Psoas muscle (tissue), 8 donors: ENCODE data around the gene KRTAP5-7. TPM values are rescaled to one million over a fixed set of nuclear protein-coding genes. Genes with fewer than 3 reads are reported as not detected.
"Not testable (repeated sequence)": the region's sequence is repeated elsewhere in the genome, so short reads cannot be mapped to it uniquely, and the experiment has no call there.

Experiments used
- ATAC-seq, 4 donors: fragments of 200-7000 bp; cut with Tn5 transposase; one replicate each; pipeline ENCODE4 v1.9.1; 2020; ENCODE audit warnings: moderate library complexity in 3 of 4, mild to moderate bottlenecking in 2 of 4
- DNase-seq, 2 donors: peaks; one replicate each; pipeline ENCODE4 v3.0.0-alpha.2; 2020
- H3K27ac ChIP-seq: fragments of 200-600 bp; one replicate; pipeline ENCODE4 v1.8.0; 2022
- H3K27me3 ChIP-seq, 3 donors: fragments of 200-600 bp in 1 of 3; one replicate each; pipeline versions ENCODE4 v1.6.1 to v1.8.0; 2013 to 2022; ENCODE audit warnings: low read length in 2 of 3, mild to moderate bottlenecking in 2 of 3, moderate library complexity in 1 of 3; ENCODE audit not compliant: insufficient read depth in 3 of 3
- H3K36me3 ChIP-seq, 2 donors: fragments of 200-600 bp in 1 of 2; one replicate each; pipeline versions ENCODE4 v1.6.1 to v1.8.0; 2013 to 2022; ENCODE audit warnings: low read depth in 1 of 2, mild to moderate bottlenecking in 1 of 2, moderate library complexity in 1 of 2; ENCODE audit not compliant: insufficient read depth in 1 of 2
- H3K4me1 ChIP-seq: fragments of 200-600 bp; one replicate; pipeline ENCODE4 v1.8.0; 2022
- H3K4me3 ChIP-seq: fragments of 200-600 bp; one replicate; pipeline ENCODE4 v1.8.0; 2022; ENCODE audit warnings: mild to moderate bottlenecking
- H3K9me3 ChIP-seq: fragments of 200-600 bp; one replicate; pipeline ENCODE4 v1.8.0; 2022
- CTCF ChIP-seq: fragments of 200-600 bp; IDR thresholded peaks from one replicate; pipeline ENCODE4 v1.8.0; 2022; ENCODE audit warnings: antibody characterized with exemption
- WGBS, 3 donors: extraction: QIAGEN DNeasy Blood & Tissue Kit; methylation state at CpG; one replicate each; pipeline versions ENCODE4 v1.1.6 to v1.1.7; 2013; 5-methylcytosine and 5-hydroxymethylcytosine counted together
- intact Hi-C, 2 donors: fragments of 100-400 bp; cut with DNase I; formaldehyde crosslinking; loops; one replicate each; pipeline versions ENCODE4 v1.11.0 to v1.14.2; 2022
- polyA plus RNA-seq, 3 donors: library from polyadenylated mRNA; stranded (reverse); fragments of 200-250 nt; gene quantifications; one replicate each; pipeline ENCODE4 v1.2.3, GENCODE V29; 2013
- total RNA-seq, 4 donors: library from RNA; stranded (reverse); fragmentation: NEBNext Ultra II Directional in 2 of 4; extraction: Animal tissue kit (Norgen Biotek cat#: 25700) in 2 of 4; gene quantifications; one replicate each; pipeline versions ENCODE4 v1.2.1 to v1.2.4, GENCODE V29; 2021 to 2023
- donor health status: healthy with polysubstance abuse.
- donor health status: DM: no; HTN: no; CAD: no; lungs with moderate emphysema.
- donor health status: Bipolar disorder and iron deficiency.
- donor health status: healthy.
- donor health status: DM: yes; HTN: yes; CAD: no.
- donor health status: DM: no; HTN: no; CAD: no.
- donor health status: DM: no; HTN: no; CAD: no.
- donor health status: DM: yes; HTN: yes; CAD: no.

The KRTAP5-7 gene
- total and polyA plus RNA-seq, 7 donors, result 0.01 TPM; not detected in 6

GRCh38 chr11:71525938-71526495 lies 1.1 kb upstream of the KRTAP5-7 start:
- 90 to 94% (median 93%) methylated on average over 2 of the region's 2 CpGs for WGBS, 3 donors
- Histone ChIP-seq H3K9me3 (no peaks in the 10 kb centered on the region), H3K36me3 (no peaks in the 10 kb centered on the region), H3K27ac (no peak overlapping the region), H3K4me1 (no peaks in the 10 kb centered on the region), H3K4me3 (no peak overlapping the region), H3K27me3 (no peaks in the 10 kb centered on the region)
- DNase-seq, result no peak
- intact Hi-C loops, result no loop called here
- no peak for ATAC-seq
- TF ChIP-seq CTCF, result no peak

- Histone ChIP-seq H3K4me1 (no peaks in the 10 kb centered on the region), H3K36me3 (no peaks in the 10 kb centered on the region), H3K9me3 (no peaks in the 10 kb centered on the region), H3K27me3 (no peaks in the 10 kb centered on the region), H3K27ac (no peak overlapping the region), H3K4me3 (no peak overlapping the region)
- ATAC-seq, result no peak
- no peak for TF ChIP-seq CTCF
- 73 to 79% (median 75%) methylated on average over 6 of the region's 6 CpGs for WGBS, 3 donors
- DNase-seq, result no peak
- intact Hi-C loops, result no loop called here
Measured at GRCh38 chr11:71527576-71528210, 626 bp downstream of the KRTAP5-7 start.

- H3K27me3 ChIP-seq, result no peaks in the 10 kb centered on the region
- no peak for ATAC-seq
- H3K4me1 ChIP-seq, result no peaks in the 10 kb centered on the region
- TF ChIP-seq CTCF, result no peak
- no peak for DNase-seq
- no peaks in the 10 kb centered on the region for H3K36me3 ChIP-seq
- H3K27ac ChIP-seq, result no peak overlapping the region
- intact Hi-C loops, result no loop called here
- no peaks in the 10 kb centered on the region for H3K9me3 ChIP-seq
- no peak overlapping the region for H3K4me3 ChIP-seq
- 91 to 93% (median 92%) methylated on average over 11 of the region's 11 CpGs for WGBS, 3 donors
Measured at GRCh38 chr11:71530602-71531001, 3.5 kb downstream of the KRTAP5-7 start.

- H3K9me3 ChIP-seq, result no peaks in the 10 kb centered on the region
- H3K27ac ChIP-seq, result no peak overlapping the region
- H3K36me3 ChIP-seq, result no peaks in the 10 kb centered on the region
- intact Hi-C loops, result no loop called here
- H3K4me1 ChIP-seq, result no peaks in the 10 kb centered on the region
- TF ChIP-seq CTCF, result no peak
- no peaks in the 10 kb centered on the region for H3K27me3 ChIP-seq
- no peak for DNase-seq
- 41 to 53% (median 49%) methylated on average over 10 of the region's 10 CpGs for WGBS, 3 donors
- no peak overlapping the region for H3K4me3 ChIP-seq
- ATAC-seq, result no peak
Measured at GRCh38 chr11:71532036-71532610, 5.1 kb downstream of the KRTAP5-7 start.

GRCh38 chr11:71534711-71535608 lies 7.9 kb downstream of the KRTAP5-7 start:
- WGBS, 3 donors, result 82 to 87% (median 86%) methylated on average over 17 of the region's 17 CpGs
- H3K4me3 ChIP-seq, intact Hi-C loops, DNase-seq, H3K27ac ChIP-seq, H3K9me3 ChIP-seq, H3K36me3 ChIP-seq, H3K27me3 ChIP-seq, ATAC-seq, H3K4me1 ChIP-seq: not testable (repeated sequence)
